ENCODE results near the gene RAPH1. TPM values are rescaled to one million over a fixed set of nuclear protein-coding genes. Genes with fewer than 3 reads are reported as not detected.

Gene RAPH1
- total and polyA plus RNA-seq, 11 donors: 3.6 to 30.4 (median 16.2) TPM

DNA sequence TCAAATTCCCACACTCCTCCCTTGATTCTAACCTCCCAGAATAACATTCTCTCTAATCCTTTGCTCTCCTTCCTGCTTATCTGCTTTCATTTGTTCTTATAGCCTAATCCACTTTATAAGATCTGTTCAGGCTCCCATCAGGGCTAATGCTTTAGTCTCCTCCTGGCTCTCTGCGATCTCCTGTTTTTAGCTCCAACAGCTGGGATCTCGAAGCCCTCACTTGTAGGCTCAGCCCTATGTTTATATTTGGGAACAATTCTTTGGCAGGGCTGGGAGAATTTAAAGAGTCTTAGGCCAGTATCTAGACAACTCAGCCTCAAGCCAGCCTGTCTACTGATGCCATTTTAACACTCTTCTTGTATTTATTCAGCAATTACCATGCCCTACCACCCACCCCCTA is 27.2 kb upstream of the RAPH1 start:
- Histone ChIP-seq H3K4me1 (peaks cover 0 to 10% (median 0%) of the 10 kb centered on the region in 12 donors), H3K27me3 (no peaks in the 10 kb centered on the region), H3K27ac (peak overlapping the region in 8 of 12 donors; percentile 4 to 66 (median 44)), H3K4me3 (no peak overlapping the region), H3K9me3 (no peaks in the 10 kb centered on the region), H3K36me3 (no peaks in the 10 kb centered on the region)
- TF ChIP-seq POLR2A (IDR thresholded peaks at IDR 0.05): no peak
- TF ChIP-seq, protein P1, sequence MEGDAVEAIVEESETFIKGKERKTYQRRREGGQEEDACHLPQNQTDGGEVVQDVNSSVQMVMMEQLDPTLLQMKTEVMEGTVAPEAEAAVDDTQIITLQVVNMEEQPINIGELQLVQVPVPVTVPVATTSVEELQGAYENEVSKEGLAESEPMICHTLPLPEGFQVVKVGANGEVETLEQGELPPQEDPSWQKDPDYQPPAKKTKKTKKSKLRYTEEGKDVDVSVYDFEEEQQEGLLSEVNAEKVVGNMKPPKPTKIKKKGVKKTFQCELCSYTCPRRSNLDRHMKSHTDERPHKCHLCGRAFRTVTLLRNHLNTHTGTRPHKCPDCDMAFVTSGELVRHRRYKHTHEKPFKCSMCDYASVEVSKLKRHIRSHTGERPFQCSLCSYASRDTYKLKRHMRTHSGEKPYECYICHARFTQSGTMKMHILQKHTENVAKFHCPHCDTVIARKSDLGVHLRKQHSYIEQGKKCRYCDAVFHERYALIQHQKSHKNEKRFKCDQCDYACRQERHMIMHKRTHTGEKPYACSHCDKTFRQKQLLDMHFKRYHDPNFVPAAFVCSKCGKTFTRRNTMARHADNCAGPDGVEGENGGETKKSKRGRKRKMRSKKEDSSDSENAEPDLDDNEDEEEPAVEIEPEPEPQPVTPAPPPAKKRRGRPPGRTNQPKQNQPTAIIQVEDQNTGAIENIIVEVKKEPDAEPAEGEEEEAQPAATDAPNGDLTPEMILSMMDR (IDR thresholded peaks at IDR 0.05): no peak
- peak in 2 of 5 donors; percentile 22 to 30 for DNase-seq
- peak; percentile 72 to 91 (median 80) for ATAC-seq
- intact Hi-C loops (cut with DNase I): no loop called here
- WGBS, 4 donors: 31 to 41% (median 37%) methylated on average over 2 of the region's 2 CpGs

DNA sequence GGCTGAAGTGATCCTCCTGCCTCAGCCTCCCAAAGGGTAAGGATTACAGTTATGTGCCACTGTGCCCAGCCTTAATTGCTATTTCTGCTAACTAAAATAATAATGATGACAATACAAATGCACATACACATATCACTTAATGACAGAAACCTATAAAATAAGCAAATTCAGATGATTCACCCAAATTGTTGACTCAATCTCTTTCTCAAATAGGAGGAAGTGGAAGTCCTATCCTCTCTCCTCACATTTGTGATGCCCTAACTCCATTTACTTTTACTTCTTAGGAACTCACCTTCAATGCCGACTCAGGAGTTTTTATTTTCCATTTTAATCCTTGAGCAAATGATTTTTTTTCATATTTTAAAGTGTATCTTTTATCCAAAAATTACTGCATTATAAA is 24.5 kb upstream of the RAPH1 start:
- Histone ChIP-seq H3K27ac (no peak overlapping the region), H3K9me3 (no peaks in the 10 kb centered on the region), H3K4me1 (peaks cover 0 to 10% (median 0%) of the 10 kb centered on the region in 12 donors), H3K27me3 (no peaks in the 10 kb centered on the region), H3K36me3 (no peaks in the 10 kb centered on the region), H3K4me3 (no peak overlapping the region)
- 0 to 95% (median 44%) methylated on average over 1 of the region's 1 CpG for WGBS, 4 donors
- DNase-seq (no peak), ATAC-seq (no peak)
- TF ChIP-seq, protein P1 (IDR thresholded peaks at IDR 0.05): no peak
- TF ChIP-seq POLR2A (IDR thresholded peaks at IDR 0.05): no peak
- intact Hi-C loops (cut with DNase I): no loop called here

DNA sequence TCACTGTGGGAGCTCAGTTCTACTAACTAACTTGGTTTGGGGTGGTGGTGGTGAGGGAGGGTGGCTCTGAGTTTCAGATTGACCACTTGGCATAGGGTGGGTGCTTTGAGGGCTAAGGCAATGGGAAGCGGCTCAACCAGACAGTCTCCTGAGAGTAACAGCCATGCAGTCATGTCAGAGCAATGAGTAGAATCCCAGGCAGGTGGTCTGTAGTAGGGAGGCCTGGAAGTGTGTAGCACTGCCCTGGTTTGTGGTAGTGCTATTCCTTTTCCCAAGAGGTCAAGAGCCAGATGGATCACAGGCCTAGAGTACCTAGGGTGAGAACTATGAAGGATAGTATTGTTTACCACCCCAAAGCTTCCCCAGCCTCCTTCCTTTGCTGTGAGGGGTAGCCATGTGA is 18.7 kb upstream of the RAPH1 start:
- no peak overlapping the region for H3K27ac ChIP-seq
- H3K4me1 ChIP-seq: peaks cover 0 to 5% (median 0%) of the 10 kb centered on the region in 12 donors
- no peaks in the 10 kb centered on the region for H3K9me3 ChIP-seq
- intact Hi-C loops (cut with DNase I): no loop called here
- no peak for ATAC-seq
- no peak overlapping the region for H3K4me3 ChIP-seq
- no peak for DNase-seq
- WGBS, 4 donors: 86 to 100% (median 97%) methylated on average over 1 of the region's 1 CpG
- TF ChIP-seq POLR2A (IDR thresholded peaks at IDR 0.05): no peak
- TF ChIP-seq, protein P1 (IDR thresholded peaks at IDR 0.05): no peak
- no peaks in the 10 kb centered on the region for H3K27me3 ChIP-seq
- no peaks in the 10 kb centered on the region for H3K36me3 ChIP-seq

DNA sequence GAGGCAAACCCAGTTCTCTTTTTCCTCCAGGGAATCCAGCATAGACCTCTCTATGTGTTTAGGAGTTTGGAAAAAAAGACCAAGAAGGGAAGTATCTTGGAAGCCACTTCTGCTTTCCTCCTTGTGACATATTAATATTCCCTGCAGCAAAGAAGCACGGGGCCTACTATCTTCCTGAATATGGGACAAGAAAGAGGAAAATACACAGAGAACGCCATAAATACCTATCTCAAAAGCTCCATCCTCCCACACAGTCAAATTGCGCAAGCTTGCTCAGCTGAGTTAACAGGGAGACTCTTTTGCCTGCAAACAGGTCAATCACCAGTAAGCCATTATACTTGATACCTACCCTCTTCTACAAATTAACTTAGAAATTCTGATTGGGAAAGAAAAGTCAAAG is 16.7 kb upstream of the RAPH1 start:
- intact Hi-C loops (cut with DNase I): no loop called here
- Histone ChIP-seq H3K36me3 (no peaks in the 10 kb centered on the region), H3K27ac (no peak overlapping the region), H3K9me3 (no peaks in the 10 kb centered on the region), H3K4me1 (peaks cover 0 to 5% (median 0%) of the 10 kb centered on the region in 12 donors), H3K4me3 (no peak overlapping the region), H3K27me3 (no peaks in the 10 kb centered on the region)
- peak in 1 of 5 donors; percentile 28 for DNase-seq
- ATAC-seq: peak in 1 of 4 donors; percentile 36
- TF ChIP-seq, protein P1 (IDR thresholded peaks at IDR 0.05): no peak
- no peak for TF ChIP-seq POLR2A (IDR thresholded peaks at IDR 0.05)
- WGBS, 4 donors: 66 to 83% (median 76%) methylated on average over 3 of the region's 3 CpGs
